HepG2 (cell line): Measurements from ENCODE around the gene ZFYVE28. TPM values are rescaled to one million over a fixed set of nuclear protein-coding genes. Genes with fewer than 3 reads are reported as not detected.

Source experiments
- ATAC-seq: fragments of 200-7000 bp; cut with Tn5 transposase; 3 replicates; pipeline ENCODE4 v1.9.1; 2020; ENCODE audit warnings: mild to moderate bottlenecking, moderate library complexity
- BruUV-seq: library from RNA; stranded (reverse); fragments of 400-500 nt; replicated peaks from 2 replicates; lab custom pipeline; 2021; lab: Mats Ljungman, UMichigan
- CTCF ChIA-PET: fragments of 300-600 bp; formaldehyde crosslinking; extraction: SDS; loops from one replicate; lab custom pipeline; 2021; ENCODE audit warnings: low total read pairs, inconsistent platforms, low intra/inter-chr PET ratio; lab: Yijun Ruan, JAX
- POLR2A ChIA-PET: fragments of 350-600 bp; sonication (Branson Sonifier 250); formaldehyde crosslinking; loops from one replicate; lab custom pipeline; 2020; ENCODE audit warnings: antibody characterized with exemption, inconsistent platforms; lab: Yijun Ruan, JAX
- DNase-seq: peaks from one replicate; pipeline ENCODE4 v3.0.0-alpha.2; 2015; ENCODE audit warnings: low spot score
- FAIRE-seq: peaks from 3 replicates; lab custom pipeline; 2011; peaks lifted over from hg19 to GRCh38; lab: Jason Lieb, UNC
- H2AFZ ChIP-seq: one replicate; pipeline ENCODE4 v1.6.1; 2011; ENCODE audit warnings: low read length, inconsistent platforms
- H3K27ac ChIP-seq: fragments of 300-600 bp; 3 replicates; pipeline ENCODE4 v1.8.0; 2011; ENCODE audit warnings: mixed run types, mild to moderate bottlenecking, mixed read lengths, low read length, inconsistent platforms; ENCODE audit not compliant: insufficient read depth; ENCODE audit errors: extremely low read length
- H3K27me3 ChIP-seq, 2 experiments: fragments of 200-600 bp in 1 of 2; 2 replicates in 1 of 2; 3 replicates in 1 of 2; pipeline versions ENCODE4 v1.6.0 to v1.8.0; 2011; ENCODE audit warnings: low read length in 2 of 2, mild to moderate bottlenecking in 2 of 2, moderate library complexity in 2 of 2, inconsistent platforms in 1 of 2; ENCODE audit not compliant: insufficient read depth in 2 of 2, control insufficient read depth in 1 of 2
- H3K36me3 ChIP-seq, 2 experiments: fragments of 200-600 bp in 1 of 2; replicated peaks in 1 of 2; 2 replicates in 1 of 2; 3 replicates in 1 of 2; pipeline versions ENCODE4 v1.5.1 to v1.8.0; 2011; ENCODE audit warnings: low read length in 2 of 2, inconsistent platforms in 1 of 2; ENCODE audit not compliant: insufficient read depth in 2 of 2, control insufficient read depth in 1 of 2
- H3K4me1 ChIP-seq: 2 replicates; pipeline ENCODE4 v1.5.1; 2012; ENCODE audit warnings: low read length, inconsistent platforms; ENCODE audit not compliant: insufficient read depth
- H3K4me2 ChIP-seq: 2 replicates; pipeline ENCODE4 v1.6.0; 2011; ENCODE audit warnings: low read depth, low read length, inconsistent platforms
- H3K4me3 ChIP-seq, 3 experiments: fragments of 200-600 bp in 1 of 3; sonication (generic), shearing (Covaris generic) in 1 of 3; replicated peaks in 1 of 3; 2 replicates each; pipeline ENCODE4 v1.5.1; 2011 to 2016; ENCODE audit warnings: low read length in 3 of 3, inconsistent platforms in 2 of 3, low read depth in 2 of 3, mild to moderate bottlenecking in 2 of 3, control low read depth in 1 of 3, mixed read lengths in 1 of 3; ENCODE audit not compliant: insufficient read depth in 1 of 3
- H3K79me2 ChIP-seq: one replicate; pipeline ENCODE4 v1.6.1; 2011; ENCODE audit warnings: low read length, inconsistent platforms; ENCODE audit not compliant: insufficient read depth
- H3K9ac ChIP-seq: 2 replicates; pipeline ENCODE4 v1.6.0; 2011; ENCODE audit warnings: mild to moderate bottlenecking, low read depth, low read length, inconsistent platforms; ENCODE audit not compliant: insufficient read depth
- H3K9me3 ChIP-seq: 2 replicates; pipeline ENCODE4 v1.5.1; 2012; ENCODE audit warnings: mild to moderate bottlenecking, low read length
- H4K20me1 ChIP-seq: 2 replicates; pipeline ENCODE4 v1.6.0; 2011; ENCODE audit warnings: inconsistent platforms, mild to moderate bottlenecking, low read length, moderate library complexity; ENCODE audit not compliant: insufficient read depth
- FOXP1 ChIP-seq, 2 experiments: fragments of 450-650 bp in 1 of 2; IDR thresholded peaks; 2 replicates each; pipeline ENCODE4 v1.6.1; 2017 to 2018; ENCODE audit warnings: antibody characterized with exemption in 1 of 2
- PAWR ChIP-seq: sonication (generic); formaldehyde crosslinking; IDR thresholded peaks from 2 replicates; pipeline ENCODE4 v1.4.0; 2020; ENCODE audit warnings: missing genetic modification reagents, mild to moderate bottlenecking, borderline replicate concordance
- SAP130 ChIP-seq: IDR thresholded peaks from 2 replicates; pipeline ENCODE4 v1.6.1; 2016; ENCODE audit warnings: low read depth
- TEAD2 ChIP-seq: sonication (generic); formaldehyde crosslinking; IDR thresholded peaks from 2 replicates; pipeline ENCODE4 v1.9.0; 2021; ENCODE audit warnings: missing genetic modification reagents
- TEAD3 ChIP-seq: optimal IDR thresholded peaks from 2 replicates; pipeline ENCODE3; 2016; ENCODE audit warnings: borderline replicate concordance
- THYN1 ChIP-seq: sonication (generic); formaldehyde crosslinking; IDR thresholded peaks from 2 replicates; pipeline ENCODE4 v1.8.1; 2023; ENCODE audit warnings: low read depth, mild to moderate bottlenecking, moderate library complexity, missing genetic modification reagents, borderline replicate concordance
- ZNF234 ChIP-seq: sonication (generic); formaldehyde crosslinking; conservative IDR thresholded peaks from 2 replicates; pipeline ENCODE4 v1.5.1; 2020; ENCODE audit warnings: mild to moderate bottlenecking, missing genetic modification reagents
- ZNF572 ChIP-seq: sonication (generic); formaldehyde crosslinking; IDR thresholded peaks from 2 replicates; pipeline ENCODE4 v1.5.1; 2020; ENCODE audit warnings: mild to moderate bottlenecking, missing genetic modification reagents
- WGBS: methylation state at CpG from one replicate; pipeline ENCODE4 v1.1.6; 2017; ENCODE audit warnings: low lambda C conversion rate; 5-methylcytosine and 5-hydroxymethylcytosine counted together
- in situ Hi-C: cut with HindIII; loops from 2 replicates; pipeline ENCODE4 v1.10.0; 2017; ENCODE audit warnings: low pct_unique_long_range_greater_than_20kb; ENCODE audit not compliant: extremely low pct_ligation_motif_present
- intact Hi-C: fragments of 100-400 bp; cut with micrococcal nuclease; formaldehyde crosslinking; loops from one replicate; pipeline ENCODE4 v1.10.0; 2022; ENCODE audit not compliant: unreplicated experiment
- polyA plus RNA-seq, 8 experiments: library from polyadenylated mRNA; depleted of rRNA in 3 of 8; stranded (reverse) in 7 of 8; unstranded in 1 of 8; fragments of >200 nt; fragmentation: Illumina TruSeq in 4 of 8; extraction: Trizol in 4 of 8; gene quantifications; 2 replicates each; pipeline versions ENCODE4 v1.2.1 to v1.2.3, GENCODE V29; 2011 to 2016; ENCODE audit warnings: low read depth in 4 of 8, missing spikeins in 1 of 8, mixed read lengths in 1 of 8; ENCODE audit not compliant: insufficient read depth in 1 of 8
- total RNA-seq, 5 experiments: library from RNA; depleted of rRNA; stranded (reverse); fragments of >200 nt; fragmentation: Illumina TruSeq; extraction: Trizol; gene quantifications; 2 replicates each; pipeline ENCODE4 v1.2.3, GENCODE V29; 2016; ENCODE audit warnings: low read depth in 1 of 5
- TF ChIP-seq, protein P1 (sequence below): sonication (generic); formaldehyde crosslinking; IDR thresholded peaks from 2 replicates; pipeline ENCODE4 v1.4.0; 2020; ENCODE audit warnings: low read depth, missing genetic modification reagents
- TF ChIP-seq, protein P2 (sequence below): sonication (generic); formaldehyde crosslinking; IDR thresholded peaks from 2 replicates; pipeline ENCODE4 v1.4.0; 2020; ENCODE audit warnings: missing genetic modification reagents, borderline replicate concordance

ZFYVE28 gene
- total and polyA plus RNA-seq, 2 of the 13 experiments (the other 11 are each of a cell fraction or from before 2014, with no cell fraction given): 0.12 to 0.22 TPM

DNA sequence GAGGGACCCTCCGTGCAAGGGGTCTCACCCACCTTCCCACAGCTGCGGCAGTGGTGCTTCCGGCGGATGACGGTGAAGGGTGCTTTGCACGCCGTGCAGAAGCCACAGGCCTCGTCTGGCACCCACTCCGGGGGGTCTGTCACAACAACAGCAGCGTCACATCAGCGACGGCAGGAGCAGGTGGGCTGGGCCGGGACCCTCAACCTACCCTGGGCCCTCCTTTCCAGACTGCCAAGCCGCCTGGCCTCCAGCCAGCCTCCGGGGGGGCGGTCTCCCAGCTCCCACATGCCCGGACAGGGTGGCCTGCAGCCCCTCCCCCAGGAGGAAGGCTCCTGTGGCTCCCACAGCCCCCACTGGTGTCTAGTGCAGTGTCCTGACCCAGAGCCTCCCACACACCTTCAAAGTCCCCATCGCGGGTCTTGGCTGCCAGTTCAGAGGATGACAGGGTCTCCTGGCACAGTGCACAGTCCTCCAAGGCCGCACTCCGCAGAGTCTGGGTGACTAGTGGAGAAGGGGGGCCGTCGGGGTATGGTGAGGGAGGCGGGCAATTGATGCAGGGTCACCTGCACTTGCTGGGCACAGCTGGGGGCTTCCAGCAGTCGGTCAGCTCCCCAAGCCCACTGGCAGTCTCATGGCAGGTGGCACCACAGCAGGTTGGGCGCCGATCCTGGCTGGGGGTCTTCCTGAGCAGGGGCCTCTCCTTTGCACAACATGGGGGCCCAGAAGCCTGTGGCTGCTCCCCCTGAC lies 147.0 kb downstream of the ZFYVE28 start:
- no peak overlapping the region for H3K4me3 ChIP-seq
- no peaks in the 10 kb centered on the region for H4K20me1 ChIP-seq
- H3K27me3 ChIP-seq: peaks cover 19 to 76% of the 10 kb centered on the region in 2 experiments; a peak in 4 of 5 replicates
- FAIRE-seq: no peak
- 29% methylated on average over 3 of the region's 27 CpGs for WGBS
- no peak overlapping the region for H3K27ac ChIP-seq
- POLR2A ChIA-PET: no interaction called here
- no peaks in the 10 kb centered on the region for H3K36me3 ChIP-seq
- H2AFZ ChIP-seq: no peak overlapping the region
- no peak overlapping the region for H3K9ac ChIP-seq
- TF ChIP-seq ZNF234 (CRISPR knock-in tag) (no peak), ZNF572 (CRISPR knock-in tag) (no peak), TEAD2 (no peak), SAP130 (CRISPR knock-in tag) (no peak), PAWR (CRISPR knock-in tag) (no peak), TEAD3 (CRISPR knock-in tag) (no peak), THYN1 (CRISPR knock-in tag) (no peak), FOXP1 (IDR thresholded peaks at IDR 0.05) (no peak), FOXP1 (CRISPR knock-in tag; IDR thresholded peaks at IDR 0.05) (no peak)
- TF ChIP-seq, protein P1, sequence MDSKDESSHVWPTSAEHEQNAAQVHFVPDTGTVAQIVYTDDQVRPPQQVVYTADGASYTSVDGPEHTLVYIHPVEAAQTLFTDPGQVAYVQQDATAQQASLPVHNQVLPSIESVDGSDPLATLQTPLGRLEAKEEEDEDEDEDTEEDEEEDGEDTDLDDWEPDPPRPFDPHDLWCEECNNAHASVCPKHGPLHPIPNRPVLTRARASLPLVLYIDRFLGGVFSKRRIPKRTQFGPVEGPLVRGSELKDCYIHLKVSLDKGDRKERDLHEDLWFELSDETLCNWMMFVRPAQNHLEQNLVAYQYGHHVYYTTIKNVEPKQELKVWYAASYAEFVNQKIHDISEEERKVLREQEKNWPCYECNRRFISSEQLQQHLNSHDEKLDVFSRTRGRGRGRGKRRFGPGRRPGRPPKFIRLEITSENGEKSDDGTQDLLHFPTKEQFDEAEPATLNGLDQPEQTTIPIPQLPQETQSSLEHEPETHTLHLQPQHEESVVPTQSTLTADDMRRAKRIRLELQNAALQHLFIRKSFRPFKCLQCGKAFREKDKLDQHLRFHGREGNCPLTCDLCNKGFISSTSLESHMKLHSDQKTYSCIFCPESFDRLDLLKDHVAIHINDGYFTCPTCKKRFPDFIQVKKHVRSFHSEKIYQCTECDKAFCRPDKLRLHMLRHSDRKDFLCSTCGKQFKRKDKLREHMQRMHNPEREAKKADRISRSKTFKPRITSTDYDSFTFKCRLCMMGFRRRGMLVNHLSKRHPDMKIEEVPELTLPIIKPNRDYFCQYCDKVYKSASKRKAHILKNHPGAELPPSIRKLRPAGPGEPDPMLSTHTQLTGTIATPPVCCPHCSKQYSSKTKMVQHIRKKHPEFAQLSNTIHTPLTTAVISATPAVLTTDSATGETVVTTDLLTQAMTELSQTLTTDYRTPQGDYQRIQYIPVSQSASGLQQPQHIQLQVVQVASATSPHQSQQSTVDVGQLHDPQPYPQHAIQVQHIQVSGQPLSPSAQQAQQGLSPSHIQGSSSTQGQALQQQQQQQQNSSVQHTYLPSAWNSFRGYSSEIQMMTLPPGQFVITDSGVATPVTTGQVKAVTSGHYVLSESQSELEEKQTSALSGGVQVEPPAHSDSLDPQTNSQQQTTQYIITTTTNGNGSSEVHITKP (CRISPR knock-in tag): no peak
- TF ChIP-seq, protein P2, sequence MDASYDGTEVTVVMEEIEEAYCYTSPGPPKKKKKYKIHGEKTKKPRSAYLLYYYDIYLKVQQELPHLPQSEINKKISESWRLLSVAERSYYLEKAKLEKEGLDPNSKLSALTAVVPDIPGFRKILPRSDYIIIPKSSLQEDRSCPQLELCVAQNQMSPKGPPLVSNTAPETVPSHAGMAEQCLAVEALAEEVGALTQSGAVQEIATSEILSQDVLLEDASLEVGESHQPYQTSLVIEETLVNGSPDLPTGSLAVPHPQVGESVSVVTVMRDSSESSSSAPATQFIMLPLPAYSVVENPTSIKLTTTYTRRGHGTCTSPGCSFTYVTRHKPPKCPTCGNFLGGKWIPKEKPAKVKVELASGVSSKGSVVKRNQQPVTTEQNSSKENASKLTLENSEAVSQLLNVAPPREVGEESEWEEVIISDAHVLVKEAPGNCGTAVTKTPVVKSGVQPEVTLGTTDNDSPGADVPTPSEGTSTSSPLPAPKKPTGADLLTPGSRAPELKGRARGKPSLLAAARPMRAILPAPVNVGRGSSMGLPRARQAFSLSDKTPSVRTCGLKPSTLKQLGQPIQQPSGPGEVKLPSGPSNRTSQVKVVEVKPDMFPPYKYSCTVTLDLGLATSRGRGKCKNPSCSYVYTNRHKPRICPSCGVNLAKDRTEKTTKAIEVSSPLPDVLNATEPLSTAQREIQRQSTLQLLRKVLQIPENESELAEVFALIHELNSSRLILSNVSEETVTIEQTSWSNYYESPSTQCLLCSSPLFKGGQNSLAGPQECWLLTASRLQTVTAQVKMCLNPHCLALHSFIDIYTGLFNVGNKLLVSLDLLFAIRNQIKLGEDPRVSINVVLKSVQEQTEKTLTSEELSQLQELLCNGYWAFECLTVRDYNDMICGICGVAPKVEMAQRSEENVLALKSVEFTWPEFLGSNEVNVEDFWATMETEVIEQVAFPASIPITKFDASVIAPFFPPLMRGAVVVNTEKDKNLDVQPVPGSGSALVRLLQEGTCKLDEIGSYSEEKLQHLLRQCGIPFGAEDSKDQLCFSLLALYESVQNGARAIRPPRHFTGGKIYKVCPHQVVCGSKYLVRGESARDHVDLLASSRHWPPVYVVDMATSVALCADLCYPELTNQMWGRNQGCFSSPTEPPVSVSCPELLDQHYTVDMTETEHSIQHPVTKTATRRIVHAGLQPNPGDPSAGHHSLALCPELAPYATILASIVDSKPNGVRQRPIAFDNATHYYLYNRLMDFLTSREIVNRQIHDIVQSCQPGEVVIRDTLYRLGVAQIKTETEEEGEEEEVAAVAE (CRISPR knock-in tag): no peak
- DNase-seq: no peak
- no peaks in the 10 kb centered on the region for H3K9me3 ChIP-seq
- CTCF ChIA-PET: no interaction called here
- intact Hi-C loops: no loop called here
- no peaks in the 10 kb centered on the region for H3K4me1 ChIP-seq
- in situ Hi-C loops: no loop called here
- H3K79me2 ChIP-seq: no peaks in the 10 kb centered on the region
- no peak for ATAC-seq
- no peak overlapping the region for H3K4me2 ChIP-seq
- no TSS peak for BruUV-seq
